ENCODE results near the gene KXD1.

KXD1 gene

GRCh38 chr19:18603255-18603957 lies 45.7 kb downstream of the KXD1 start:
- TF ChIP-seq, protein P1, sequence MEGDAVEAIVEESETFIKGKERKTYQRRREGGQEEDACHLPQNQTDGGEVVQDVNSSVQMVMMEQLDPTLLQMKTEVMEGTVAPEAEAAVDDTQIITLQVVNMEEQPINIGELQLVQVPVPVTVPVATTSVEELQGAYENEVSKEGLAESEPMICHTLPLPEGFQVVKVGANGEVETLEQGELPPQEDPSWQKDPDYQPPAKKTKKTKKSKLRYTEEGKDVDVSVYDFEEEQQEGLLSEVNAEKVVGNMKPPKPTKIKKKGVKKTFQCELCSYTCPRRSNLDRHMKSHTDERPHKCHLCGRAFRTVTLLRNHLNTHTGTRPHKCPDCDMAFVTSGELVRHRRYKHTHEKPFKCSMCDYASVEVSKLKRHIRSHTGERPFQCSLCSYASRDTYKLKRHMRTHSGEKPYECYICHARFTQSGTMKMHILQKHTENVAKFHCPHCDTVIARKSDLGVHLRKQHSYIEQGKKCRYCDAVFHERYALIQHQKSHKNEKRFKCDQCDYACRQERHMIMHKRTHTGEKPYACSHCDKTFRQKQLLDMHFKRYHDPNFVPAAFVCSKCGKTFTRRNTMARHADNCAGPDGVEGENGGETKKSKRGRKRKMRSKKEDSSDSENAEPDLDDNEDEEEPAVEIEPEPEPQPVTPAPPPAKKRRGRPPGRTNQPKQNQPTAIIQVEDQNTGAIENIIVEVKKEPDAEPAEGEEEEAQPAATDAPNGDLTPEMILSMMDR (conservative IDR thresholded peaks at IDR 0.05; ENCODE audit: low read depth, low read length) = no peak; the same call in 1 of the 2 replicates
- no peaks in the 10 kb centered on the region for H4K20me1 ChIP-seq (ENCODE audit: insufficient read depth)
- no peak overlapping the region for H2AFZ ChIP-seq (ENCODE audit: low read depth)
- no peaks in the 10 kb centered on the region for H3K36me3 ChIP-seq (ENCODE audit: insufficient read depth)
- H3K4me2 ChIP-seq = no peak overlapping the region
- H3K79me2 ChIP-seq (ENCODE audit: insufficient read depth, low read depth) = no peaks in the 10 kb centered on the region
- peaks cover 78% of the 10 kb centered on the region for H3K27me3 ChIP-seq (ENCODE audit: insufficient read depth, low read depth)
- no peak overlapping the region for H3K9ac ChIP-seq
- H3K4me3 ChIP-seq (IDR thresholded peaks at IDR 0.05; ENCODE audit: insufficient read depth, low read depth, low read length) = no peak overlapping the region
- H3K27ac ChIP-seq = no peak overlapping the region
- H3K4me1 ChIP-seq (ENCODE audit: low read depth, poor library complexity, severe bottlenecking) = no peaks in the 10 kb centered on the region

GRCh38 chr19:18603958-18604819 lies 46.5 kb downstream of the KXD1 start:
- no peak overlapping the region for H3K4me3 ChIP-seq (IDR thresholded peaks at IDR 0.05; ENCODE audit: insufficient read depth, low read depth, low read length)
- no peak overlapping the region for H3K27ac ChIP-seq
- no peaks in the 10 kb centered on the region for H3K36me3 ChIP-seq (ENCODE audit: insufficient read depth)
- peaks cover 84% of the 10 kb centered on the region for H3K27me3 ChIP-seq (ENCODE audit: insufficient read depth, low read depth)
- H3K9ac ChIP-seq = no peak overlapping the region
- H3K79me2 ChIP-seq (ENCODE audit: insufficient read depth, low read depth) = no peaks in the 10 kb centered on the region
- no peak overlapping the region for H3K4me2 ChIP-seq
- TF ChIP-seq, protein P1 (conservative IDR thresholded peaks at IDR 0.05; ENCODE audit: low read depth, low read length) = no peak
- no peak overlapping the region for H2AFZ ChIP-seq (ENCODE audit: low read depth)
- no peaks in the 10 kb centered on the region for H4K20me1 ChIP-seq (ENCODE audit: insufficient read depth)
- H3K4me1 ChIP-seq (ENCODE audit: low read depth, poor library complexity, severe bottlenecking) = no peaks in the 10 kb centered on the region

DNA sequence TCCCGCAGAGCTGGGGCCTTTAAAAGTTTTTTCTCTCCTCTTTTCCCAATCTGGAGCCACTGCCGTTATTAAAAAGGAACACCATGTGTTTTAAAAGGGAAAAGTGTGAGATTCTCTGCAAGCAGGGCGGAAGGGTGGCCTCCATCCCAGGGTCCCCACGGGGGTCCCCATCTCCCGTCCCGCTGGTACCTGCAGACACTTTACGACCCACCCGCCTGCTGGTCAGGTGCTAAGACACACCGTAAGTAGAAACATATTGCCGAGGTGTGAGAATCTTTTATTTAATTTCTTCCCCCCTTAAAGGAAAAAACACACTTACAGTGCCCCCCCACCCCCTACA lies 47.1 kb downstream of the KXD1 start:
- Histone ChIP-seq H3K36me3 (ENCODE audit: insufficient read depth) (no peaks in the 10 kb centered on the region), H3K4me1 (ENCODE audit: low read depth, poor library complexity, severe bottlenecking) (no peaks in the 10 kb centered on the region), H3K4me3 (IDR thresholded peaks at IDR 0.05; ENCODE audit: insufficient read depth, low read depth, low read length) (no peak overlapping the region), H3K27ac (no peak overlapping the region), H3K4me2 (no peak overlapping the region), H4K20me1 (ENCODE audit: insufficient read depth) (no peaks in the 10 kb centered on the region), H2AFZ (ENCODE audit: low read depth) (no peak overlapping the region), H3K79me2 (ENCODE audit: insufficient read depth, low read depth) (no peaks in the 10 kb centered on the region), H3K27me3 (ENCODE audit: insufficient read depth, low read depth) (peaks cover 85% of the 10 kb centered on the region), H3K9ac (no peak overlapping the region)
- TF ChIP-seq, protein P1 (conservative IDR thresholded peaks at IDR 0.05; ENCODE audit: low read depth, low read length) = no peak

DNA sequence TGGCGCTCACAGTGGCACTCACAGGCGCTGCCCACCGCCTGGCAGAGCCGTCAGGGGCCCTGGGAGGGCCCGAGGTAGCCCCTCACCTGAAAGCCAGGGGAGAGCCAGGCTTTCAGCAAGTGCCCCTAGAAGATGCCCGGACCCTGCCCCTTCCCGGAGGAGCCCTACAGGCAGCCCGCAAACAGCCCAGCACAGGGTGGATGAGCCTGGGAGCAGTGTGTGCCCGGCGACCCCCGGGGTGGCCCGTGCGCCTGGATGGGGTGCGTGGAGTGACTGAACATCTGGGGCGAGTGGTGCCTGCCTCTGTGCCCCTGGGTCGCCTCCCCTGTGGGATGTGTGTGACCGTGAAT lies 47.5 kb downstream of the KXD1 start:
- H2AFZ ChIP-seq (ENCODE audit: low read depth) = no peak overlapping the region
- H3K4me2 ChIP-seq = no peak overlapping the region
- H3K9ac ChIP-seq = no peak overlapping the region
- no peak overlapping the region for H3K27ac ChIP-seq
- TF ChIP-seq, protein P1 (conservative IDR thresholded peaks at IDR 0.05; ENCODE audit: low read depth, low read length) = no peak
- H4K20me1 ChIP-seq (ENCODE audit: insufficient read depth) = no peaks in the 10 kb centered on the region
- H3K4me1 ChIP-seq (ENCODE audit: low read depth, poor library complexity, severe bottlenecking) = no peaks in the 10 kb centered on the region
- H3K4me3 ChIP-seq (IDR thresholded peaks at IDR 0.05; ENCODE audit: insufficient read depth, low read depth, low read length) = no peak overlapping the region
- H3K79me2 ChIP-seq (ENCODE audit: insufficient read depth, low read depth) = no peaks in the 10 kb centered on the region
- no peaks in the 10 kb centered on the region for H3K36me3 ChIP-seq (ENCODE audit: insufficient read depth)
- H3K27me3 ChIP-seq (ENCODE audit: insufficient read depth, low read depth) = peaks cover 86% of the 10 kb centered on the region

All from KMS-11 (cell line).